Lower leg skin (tissue), 4 donors: ENCODE measurements around the gene MATN4. TPM values are rescaled to one million over a fixed set of nuclear protein-coding genes. Genes with fewer than 3 reads are reported as not detected.

ENCODE experiments used
- DNase-seq, 2 donors: peaks; one replicate each; pipeline ENCODE4 v3.0.0-alpha.2; 2019; ENCODE audit warnings: low spot score in 2 of 2
- H3K4me3 ChIP-seq: fragments of 200-600 bp; sonication (generic); 2 replicates; pipeline ENCODE4 v1.5.1; 2017; ENCODE audit warnings: mild to moderate bottlenecking, low read depth; ENCODE audit not compliant: poor library complexity, severe bottlenecking
- CTCF ChIP-seq, 3 donors: fragments of 450-650 bp; IDR thresholded peaks; one replicate each; pipeline ENCODE4 v1.5.1; 2016; ENCODE audit warnings: antibody characterized with exemption in 3 of 3, mild to moderate bottlenecking in 3 of 3, moderate library complexity in 2 of 3
- POLR2A ChIP-seq, 2 donors: fragments of 450-650 bp; IDR thresholded peaks; one replicate each; pipeline ENCODE4 v1.6.1; 2016 to 2017; ENCODE audit warnings: antibody characterized with exemption in 2 of 2, mild to moderate bottlenecking in 1 of 2, moderate library complexity in 1 of 2
- WGBS, 2 donors: methylation state at CpG; one replicate each; pipeline ENCODE4 v1.1.5; 2018; 5-methylcytosine and 5-hydroxymethylcytosine counted together
- intact Hi-C: fragments of 100-400 bp; cut with DNase I; formaldehyde crosslinking; loops from one replicate; pipeline ENCODE4 v1.15.0; 2023; ENCODE audit warnings: low total_unique reads
- total RNA-seq, 4 donors: library from RNA; depleted of rRNA; stranded (reverse); fragments of >200 nt; gene quantifications; one replicate each; pipeline ENCODE4 v1.1.0, GENCODE V29; 2016

The MATN4 gene
- total RNA-seq, 4 donors from 2014 or later, result 0.61 to 4.5 (median 1.8) TPM

- intact Hi-C loops, result loop anchor here (5.0 kb wide), 1 partner anchor 51 kb away; no protein-coding TSS in a partner anchor
- TF ChIP-seq POLR2A (IDR thresholded peaks at IDR 0.05), result no peak
- no peak overlapping the region for H3K4me3 ChIP-seq
- DNase-seq, result no peak
- 78 to 89% methylated on average over 5 of the region's 5 CpGs for WGBS, 2 donors
Measured at GRCh38 chr20:45320948-45321595, 13.0 kb upstream of the MATN4 start.

GRCh38 chr20:45318948-45319347 lies 10.8 kb upstream of the MATN4 start:
- no peak for TF ChIP-seq POLR2A (IDR thresholded peaks at IDR 0.05)
- no peak for TF ChIP-seq CTCF (IDR thresholded peaks at IDR 0.05)
- no peak for DNase-seq
- WGBS, 2 donors, result 79 to 84% methylated on average over 2 of the region's 2 CpGs
- no peak overlapping the region for H3K4me3 ChIP-seq
- intact Hi-C loops, result loop anchor here (10.0 kb wide), 1 partner anchor 446 kb away; no protein-coding TSS in a partner anchor

GRCh38 chr20:45318386-45318939 lies 10.4 kb upstream of the MATN4 start:
- 77 to 82% methylated on average over 7 of the region's 7 CpGs for WGBS, 2 donors
- intact Hi-C loops, result loop anchor here (10.0 kb wide), 1 partner anchor 446 kb away; no protein-coding TSS in a partner anchor
- TF ChIP-seq CTCF (IDR thresholded peaks at IDR 0.05), result no peak
- no peak for TF ChIP-seq POLR2A (IDR thresholded peaks at IDR 0.05)
- DNase-seq, result no peak
- no peak overlapping the region for H3K4me3 ChIP-seq

- no peak for TF ChIP-seq CTCF (IDR thresholded peaks at IDR 0.05)
- TF ChIP-seq POLR2A (IDR thresholded peaks at IDR 0.05), result no peak
- WGBS, 2 donors, result 72 to 74% methylated on average over 3 of the region's 3 CpGs
- no peak overlapping the region for H3K4me3 ChIP-seq
- DNase-seq, result no peak
- intact Hi-C loops, result loop anchor here (10.0 kb wide), 1 partner anchor 447 kb away; no protein-coding TSS in a partner anchor
Measured at GRCh38 chr20:45317826-45318225, 9.7 kb upstream of the MATN4 start.

GRCh38 chr20:45316150-45317080 lies 8.3 kb upstream of the MATN4 start:
- 40 to 61% methylated on average over 45 to 69 of the region's 71 CpGs for whole genome bisulfite sequencing, 2 donors
- no peak for DNase-seq
- intact Hi-C loops, result loop anchor here (10.0 kb wide), 1 partner anchor 448 kb away; no protein-coding TSS in a partner anchor
- H3K4me3 ChIP-seq, result no peak overlapping the region
- TF ChIP-seq POLR2A (IDR thresholded peaks at IDR 0.05) (no peak), CTCF (IDR thresholded peaks at IDR 0.05) (no peak)

GRCh38 chr20:45315672-45316071 lies 7.6 kb upstream of the MATN4 start:
- H3K4me3 ChIP-seq, result no peak overlapping the region
- no peak for TF ChIP-seq POLR2A (IDR thresholded peaks at IDR 0.05)
- no peak for TF ChIP-seq CTCF (IDR thresholded peaks at IDR 0.05)
- 84 to 88% methylated on average over 4 of the region's 4 CpGs for whole genome bisulfite sequencing, 2 donors
- no peak for DNase-seq
- intact Hi-C loops, result loop anchor here (10.0 kb wide), 1 partner anchor 449 kb away; no protein-coding TSS in a partner anchor
